Liver (tissue), 9 donors: ENCODE results near the gene MRPL58. TPM values are rescaled to one million over a fixed set of nuclear protein-coding genes. Genes with fewer than 3 reads are reported as not detected.

ENCODE experiments used
- DNase-seq: peaks from one replicate; pipeline ENCODE4 v3.0.0-alpha.2; 2017; ENCODE audit warnings: low spot score
- H3K27ac ChIP-seq, 2 donors: one replicate each; pipeline ENCODE4 v1.7.0; 2013; ENCODE audit warnings: inconsistent platforms in 2 of 2, low read length in 2 of 2, control low read depth in 1 of 2, low read depth in 1 of 2, mild to moderate bottlenecking in 1 of 2
- H3K27me3 ChIP-seq, 4 donors: one replicate each; pipeline versions ENCODE4 v1.6.1 to v1.7.0; 2013; ENCODE audit warnings: low read length in 3 of 4, inconsistent platforms in 1 of 4, mild to moderate bottlenecking in 1 of 4, moderate library complexity in 1 of 4; ENCODE audit not compliant: control insufficient read depth in 4 of 4, insufficient read depth in 4 of 4
- H3K36me3 ChIP-seq, 4 donors: one replicate each; pipeline versions ENCODE4 v1.6.1 to v1.7.0; 2013; ENCODE audit warnings: low read length in 3 of 4, mild to moderate bottlenecking in 3 of 4, low read depth in 1 of 4, moderate library complexity in 1 of 4; ENCODE audit not compliant: control insufficient read depth in 4 of 4, insufficient read depth in 3 of 4
- H3K4me1 ChIP-seq, 4 donors: one replicate each; pipeline versions ENCODE4 v1.6.1 to v1.7.0; 2013; ENCODE audit warnings: low read length in 3 of 4, mild to moderate bottlenecking in 3 of 4, moderate library complexity in 1 of 4; ENCODE audit not compliant: control insufficient read depth in 4 of 4, insufficient read depth in 4 of 4
- H3K4me3 ChIP-seq, 3 donors: one replicate each; pipeline versions ENCODE4 v1.6.1 to v1.7.0; 2013; ENCODE audit warnings: low read length in 3 of 3, control low read depth in 1 of 3, low read depth in 1 of 3, mild to moderate bottlenecking in 1 of 3
- H3K9ac ChIP-seq, 2 donors: one replicate each; pipeline ENCODE4 v1.7.0; 2013; ENCODE audit warnings: low read length in 2 of 2, mild to moderate bottlenecking in 2 of 2, moderate library complexity in 2 of 2, control low read depth in 1 of 2, low read depth in 1 of 2
- H3K9me3 ChIP-seq, 4 donors: one replicate each; pipeline versions ENCODE4 v1.6.1 to v1.7.0; 2013; ENCODE audit warnings: low read length in 3 of 4; ENCODE audit not compliant: control insufficient read depth in 4 of 4
- ATF3 ChIP-seq: IDR thresholded peaks from 2 replicates; pipeline ENCODE4 v1.6.1; 2016; ENCODE audit warnings: antibody characterized with exemption
- EGR1 ChIP-seq, 2 donors: IDR thresholded peaks; 2 replicates each; pipeline ENCODE4 v1.6.1; 2016 to 2018; ENCODE audit warnings: antibody characterized with exemption in 2 of 2, low read depth in 2 of 2
- FOXA1 ChIP-seq: IDR thresholded peaks from 2 replicates; pipeline ENCODE4 v1.6.1; 2016; ENCODE audit warnings: antibody characterized with exemption
- GABPA ChIP-seq, 2 donors: IDR thresholded peaks in 1 of 2; conservative IDR thresholded peaks in 1 of 2; 2 replicates each; pipeline ENCODE4 v1.6.1; 2016; ENCODE audit warnings: antibody characterized with exemption in 2 of 2, mild to moderate bottlenecking in 1 of 2, moderate library complexity in 1 of 2
- HNF4A ChIP-seq, 2 donors: conservative IDR thresholded peaks; 2 replicates each; pipeline ENCODE4 v1.6.1; 2016; ENCODE audit warnings: antibody characterized with exemption in 2 of 2, mild to moderate bottlenecking in 2 of 2
- HNF4G ChIP-seq: IDR thresholded peaks from 2 replicates; pipeline ENCODE4 v1.6.1; 2016; ENCODE audit warnings: antibody characterized with exemption
- JUND ChIP-seq, 2 donors: IDR thresholded peaks; 2 replicates each; pipeline ENCODE4 v1.6.1; 2016; ENCODE audit warnings: antibody characterized with exemption in 2 of 2
- RAD21 ChIP-seq, 2 donors: IDR thresholded peaks; 2 replicates each; pipeline ENCODE4 v1.6.1; 2016; ENCODE audit warnings: antibody characterized with exemption in 2 of 2, mild to moderate bottlenecking in 2 of 2
- SP1 ChIP-seq: IDR thresholded peaks from 2 replicates; pipeline ENCODE4 v1.6.1; 2018; ENCODE audit warnings: antibody characterized with exemption, mild to moderate bottlenecking
- TAF1 ChIP-seq: conservative IDR thresholded peaks from 2 replicates; pipeline ENCODE4 v1.6.1; 2016; ENCODE audit warnings: antibody characterized with exemption, mild to moderate bottlenecking
- YY1 ChIP-seq: IDR thresholded peaks from 2 replicates; pipeline ENCODE4 v1.6.1; 2016; ENCODE audit warnings: antibody characterized with exemption, mild to moderate bottlenecking
- WGBS: extraction: QIAGEN DNeasy Blood & Tissue Kit; methylation state at CpG from one replicate; pipeline ENCODE4 v1.1.7; 2013; 5-methylcytosine and 5-hydroxymethylcytosine counted together
- polyA plus RNA-seq, 2 donors: library from polyadenylated mRNA; stranded (reverse) in 1 of 2; unstranded in 1 of 2; fragments of 200-250 nt in 1 of 2; fragments of >200 nt in 1 of 2; fragmentation: Nextera tagmentation in 1 of 2; extraction: Ambion mirVana in 1 of 2; gene quantifications; one replicate each; pipeline versions ENCODE4 v1.2.1 to v1.2.3, GENCODE V29; 2013 to 2015
- total RNA-seq, 2 donors: library from RNA; depleted of rRNA; stranded (reverse); fragments of >200 nt; gene quantifications; one replicate each; pipeline ENCODE4 v1.2.3, GENCODE V29; 2014
- TF ChIP-seq, protein P1 (sequence below): fragments of 150-350 bp; IDR thresholded peaks from 2 replicates; pipeline ENCODE4 v1.5.1; 2017; ENCODE audit warnings: improper control_type of control experiment, low read depth, low read length; ENCODE audit not compliant: missing input control
- TF ChIP-seq, protein P2 (sequence below): IDR thresholded peaks from 2 replicates; pipeline ENCODE4 v1.6.1; 2016; ENCODE audit warnings: antibody characterized with exemption
- TF ChIP-seq, protein P3 (sequence below): IDR thresholded peaks from 2 replicates; pipeline ENCODE4 v1.6.1; 2016; ENCODE audit warnings: antibody characterized with exemption
- donor health status: healthy.
- donor health status: healthy.
- donor health status: healthy.
- donor health status: healthy.
- donor health status: healthy.

Gene MRPL58
- total RNA-seq (10 to 100 TPM; 20.5 to 29.9 TPM), polyA plus RNA-seq (10 to 100 TPM; 36.9 to 47.0 TPM)

- peak within 1 kb of the TSS; percentile 9 to 75 for H3K9ac ChIP-seq
- DNase-seq: peak; percentile 84
- H3K27ac ChIP-seq: peak within 1 kb of the TSS; percentile 42 to 72
- peak within 1 kb of the TSS; percentile 87 to 91 (median 90) for H3K4me3 ChIP-seq
- TF ChIP-seq SP1 (no peak), RAD21 (IDR thresholded peaks at IDR 0.05) (peak; percentile 46 to 56), GABPA (IDR thresholded peaks at IDR 0.05 in 1 of 2, conservative IDR thresholded peaks at IDR 0.05 in 1 of 2) (peak; percentile 72 to 91), HNF4A (conservative IDR thresholded peaks at IDR 0.05) (no peak), YY1 (peak; percentile 91)
- TF ChIP-seq, protein P1, sequence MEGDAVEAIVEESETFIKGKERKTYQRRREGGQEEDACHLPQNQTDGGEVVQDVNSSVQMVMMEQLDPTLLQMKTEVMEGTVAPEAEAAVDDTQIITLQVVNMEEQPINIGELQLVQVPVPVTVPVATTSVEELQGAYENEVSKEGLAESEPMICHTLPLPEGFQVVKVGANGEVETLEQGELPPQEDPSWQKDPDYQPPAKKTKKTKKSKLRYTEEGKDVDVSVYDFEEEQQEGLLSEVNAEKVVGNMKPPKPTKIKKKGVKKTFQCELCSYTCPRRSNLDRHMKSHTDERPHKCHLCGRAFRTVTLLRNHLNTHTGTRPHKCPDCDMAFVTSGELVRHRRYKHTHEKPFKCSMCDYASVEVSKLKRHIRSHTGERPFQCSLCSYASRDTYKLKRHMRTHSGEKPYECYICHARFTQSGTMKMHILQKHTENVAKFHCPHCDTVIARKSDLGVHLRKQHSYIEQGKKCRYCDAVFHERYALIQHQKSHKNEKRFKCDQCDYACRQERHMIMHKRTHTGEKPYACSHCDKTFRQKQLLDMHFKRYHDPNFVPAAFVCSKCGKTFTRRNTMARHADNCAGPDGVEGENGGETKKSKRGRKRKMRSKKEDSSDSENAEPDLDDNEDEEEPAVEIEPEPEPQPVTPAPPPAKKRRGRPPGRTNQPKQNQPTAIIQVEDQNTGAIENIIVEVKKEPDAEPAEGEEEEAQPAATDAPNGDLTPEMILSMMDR: peak; percentile 31
- H3K27me3 ChIP-seq: no peaks in the 10 kb centered on the region
- 2% methylated on average over 63 of the region's 63 CpGs for WGBS
- peaks cover 4 to 20% (median 14%) of the 10 kb centered on the region in 4 donors for H3K4me1 ChIP-seq
- peaks cover 0 to 3% (median 1%) of the 10 kb centered on the region in 4 donors for H3K36me3 ChIP-seq
- no peaks in the 10 kb centered on the region for H3K9me3 ChIP-seq
These were observed at the start of gene MRPL58 for GRCh38 chr17:75012346-75013091. MRPL58 (plus strand) TSS chr17:75012670; CDS start chr17:75012687, 17 bp downstream.

DNA sequence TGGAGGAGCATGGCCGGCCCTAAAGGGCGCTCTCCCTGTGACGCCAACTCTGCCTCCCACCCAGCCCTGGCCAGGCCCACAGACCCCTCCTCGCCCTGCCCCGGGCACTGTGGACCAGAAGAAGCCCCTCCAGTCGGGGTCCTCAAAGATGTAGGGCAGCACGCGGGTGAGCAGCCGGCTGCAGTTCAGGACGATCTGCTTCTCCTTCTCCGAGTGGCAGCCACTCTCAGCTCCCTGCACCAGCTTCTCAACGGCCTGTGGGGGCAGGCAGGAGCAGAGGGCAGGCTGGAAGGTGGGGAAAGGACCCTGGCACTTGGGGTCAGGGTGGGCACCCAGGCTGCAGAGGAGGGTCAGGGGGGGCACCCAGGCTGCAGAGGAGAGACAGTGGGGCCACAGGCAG is 48.8 kb upstream of the MRPL58 start:
- Histone ChIP-seq H3K27ac (no peak overlapping the region), H3K4me1 (peaks cover 0 to 3% (median 1%) of the 10 kb centered on the region in 4 donors), H3K36me3 (no peaks in the 10 kb centered on the region), H3K9me3 (no peaks in the 10 kb centered on the region), H3K27me3 (no peaks in the 10 kb centered on the region), H3K9ac (no peak overlapping the region), H3K4me3 (no peak overlapping the region)
- 76% methylated on average over 12 of the region's 12 CpGs for WGBS
- no peak for DNase-seq
- TF ChIP-seq ATF3 (no peak), RAD21 (IDR thresholded peaks at IDR 0.05) (no peak), GABPA (IDR thresholded peaks at IDR 0.05 in 1 of 2, conservative IDR thresholded peaks at IDR 0.05 in 1 of 2) (no peak), SP1 (no peak), HNF4G (no peak), TAF1 (no peak), EGR1 (IDR thresholded peaks at IDR 0.05; ENCODE audit: low read depth in 2 of 2) (no peak), JUND (IDR thresholded peaks at IDR 0.05) (no peak), HNF4A (conservative IDR thresholded peaks at IDR 0.05) (no peak), FOXA1 (no peak), YY1 (no peak)
- TF ChIP-seq, protein P2, sequence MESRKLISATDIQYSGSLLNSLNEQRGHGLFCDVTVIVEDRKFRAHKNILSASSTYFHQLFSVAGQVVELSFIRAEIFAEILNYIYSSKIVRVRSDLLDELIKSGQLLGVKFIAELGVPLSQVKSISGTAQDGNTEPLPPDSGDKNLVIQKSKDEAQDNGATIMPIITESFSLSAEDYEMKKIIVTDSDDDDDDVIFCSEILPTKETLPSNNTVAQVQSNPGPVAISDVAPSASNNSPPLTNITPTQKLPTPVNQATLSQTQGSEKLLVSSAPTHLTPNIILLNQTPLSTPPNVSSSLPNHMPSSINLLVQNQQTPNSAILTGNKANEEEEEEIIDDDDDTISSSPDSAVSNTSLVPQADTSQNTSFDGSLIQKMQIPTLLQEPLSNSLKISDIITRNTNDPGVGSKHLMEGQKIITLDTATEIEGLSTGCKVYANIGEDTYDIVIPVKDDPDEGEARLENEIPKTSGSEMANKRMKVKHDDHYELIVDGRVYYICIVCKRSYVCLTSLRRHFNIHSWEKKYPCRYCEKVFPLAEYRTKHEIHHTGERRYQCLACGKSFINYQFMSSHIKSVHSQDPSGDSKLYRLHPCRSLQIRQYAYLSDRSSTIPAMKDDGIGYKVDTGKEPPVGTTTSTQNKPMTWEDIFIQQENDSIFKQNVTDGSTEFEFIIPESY: no peak
- TF ChIP-seq, protein P1: no peak
- TF ChIP-seq, protein P3, sequence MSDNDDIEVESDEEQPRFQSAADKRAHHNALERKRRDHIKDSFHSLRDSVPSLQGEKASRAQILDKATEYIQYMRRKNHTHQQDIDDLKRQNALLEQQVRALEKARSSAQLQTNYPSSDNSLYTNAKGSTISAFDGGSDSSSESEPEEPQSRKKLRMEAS: no peak
